Kidney (tissue), 14 donors: ENCODE data around the gene SLCO4A1. TPM values are rescaled to one million over a fixed set of nuclear protein-coding genes. Genes with fewer than 3 reads are reported as not detected.

Source experiments
- DNase-seq, 5 donors: peaks; one replicate each; pipeline ENCODE4 v3.0.0-alpha.2; 2013 to 2020
- FAIRE-seq: peaks from 2 replicates; lab custom pipeline; 2012; peaks lifted over from hg19 to GRCh38; lab: Jason Lieb, UNC
- H3K27ac ChIP-seq, 2 donors: one replicate each; pipeline ENCODE4 v1.7.0; 2013; ENCODE audit warnings: low read depth in 2 of 2, low read length in 2 of 2, inconsistent platforms in 1 of 2
- H3K27me3 ChIP-seq: one replicate; pipeline ENCODE4 v1.7.1; 2013; ENCODE audit warnings: low read length, inconsistent platforms; ENCODE audit not compliant: control insufficient read depth, insufficient read depth
- H3K36me3 ChIP-seq, 3 donors: one replicate each; pipeline versions ENCODE4 v1.7.0 to v1.7.1; 2013; ENCODE audit warnings: low read length in 3 of 3, control low read depth in 1 of 3, inconsistent platforms in 1 of 3; ENCODE audit not compliant: insufficient read depth in 3 of 3, control insufficient read depth in 2 of 3
- H3K4me1 ChIP-seq, 3 donors: one replicate each; pipeline versions ENCODE4 v1.7.0 to v1.7.1; 2013; ENCODE audit warnings: low read length in 3 of 3, inconsistent platforms in 1 of 3, low read depth in 1 of 3; ENCODE audit not compliant: control insufficient read depth in 2 of 3, insufficient read depth in 2 of 3
- H3K4me3 ChIP-seq, 3 donors: one replicate each; pipeline versions ENCODE4 v1.7.0 to v1.8.1; 2013; ENCODE audit warnings: low read length in 3 of 3, control low read depth in 1 of 3, inconsistent platforms in 1 of 3
- H3K9ac ChIP-seq, 3 donors: one replicate each; pipeline versions ENCODE4 v1.7.0 to v1.7.1; 2013; ENCODE audit warnings: low read length in 3 of 3, control low read depth in 1 of 3, inconsistent platforms in 1 of 3
- H3K9me3 ChIP-seq, 3 donors: one replicate each; pipeline versions ENCODE4 v1.7.0 to v1.7.1; 2013; ENCODE audit warnings: low read length in 3 of 3, control low read depth in 1 of 3, inconsistent platforms in 1 of 3; ENCODE audit not compliant: control insufficient read depth in 2 of 3, insufficient read depth in 1 of 3
- CTCF ChIP-seq: IDR thresholded peaks from 3 replicates; pipeline ENCODE4 v1.5.1; 2012; ENCODE audit warnings: mild to moderate bottlenecking, moderate library complexity, borderline replicate concordance; ENCODE audit not compliant: insufficient read depth; ENCODE audit errors: extremely low read depth
- intact Hi-C: fragments of 100-400 bp; cut with DNase I; formaldehyde crosslinking; loops from one replicate; pipeline ENCODE4 v1.11.1; 2022
- polyA plus RNA-seq: library from polyadenylated mRNA; stranded (reverse); fragments of 350-450 nt; fragmentation: Illumina TruSeq; extraction: RNeasy Lipid Tissue Mini Kit (QIAGEN cat#74804); gene quantifications from one replicate; pipeline ENCODE4 v1.2.3, GENCODE V29; 2014; ENCODE audit warnings: low read depth, low replicate concordance; ENCODE audit not compliant: insufficient read depth
- total RNA-seq: library from RNA; stranded (reverse); fragmentation: NEBNext Ultra II Directional; extraction: Animal tissue kit (Norgen Biotek cat#: 25700); gene quantifications from one replicate; pipeline ENCODE4 v1.2.1, GENCODE V29; 2021
- donor health status: control.
- donor health status: control.
- donor health status: control.
- donor health status: control.
- donor health status: control.
- donor health status: DM: yes; HTN: yes; CAD: no.
- donor health status: Normal renal cell carcinoma (clear cell type).

The SLCO4A1 gene
- total and polyA plus RNA-seq, 2 donors from 2014 or later = 12.4 to 80.3 TPM

DNA sequence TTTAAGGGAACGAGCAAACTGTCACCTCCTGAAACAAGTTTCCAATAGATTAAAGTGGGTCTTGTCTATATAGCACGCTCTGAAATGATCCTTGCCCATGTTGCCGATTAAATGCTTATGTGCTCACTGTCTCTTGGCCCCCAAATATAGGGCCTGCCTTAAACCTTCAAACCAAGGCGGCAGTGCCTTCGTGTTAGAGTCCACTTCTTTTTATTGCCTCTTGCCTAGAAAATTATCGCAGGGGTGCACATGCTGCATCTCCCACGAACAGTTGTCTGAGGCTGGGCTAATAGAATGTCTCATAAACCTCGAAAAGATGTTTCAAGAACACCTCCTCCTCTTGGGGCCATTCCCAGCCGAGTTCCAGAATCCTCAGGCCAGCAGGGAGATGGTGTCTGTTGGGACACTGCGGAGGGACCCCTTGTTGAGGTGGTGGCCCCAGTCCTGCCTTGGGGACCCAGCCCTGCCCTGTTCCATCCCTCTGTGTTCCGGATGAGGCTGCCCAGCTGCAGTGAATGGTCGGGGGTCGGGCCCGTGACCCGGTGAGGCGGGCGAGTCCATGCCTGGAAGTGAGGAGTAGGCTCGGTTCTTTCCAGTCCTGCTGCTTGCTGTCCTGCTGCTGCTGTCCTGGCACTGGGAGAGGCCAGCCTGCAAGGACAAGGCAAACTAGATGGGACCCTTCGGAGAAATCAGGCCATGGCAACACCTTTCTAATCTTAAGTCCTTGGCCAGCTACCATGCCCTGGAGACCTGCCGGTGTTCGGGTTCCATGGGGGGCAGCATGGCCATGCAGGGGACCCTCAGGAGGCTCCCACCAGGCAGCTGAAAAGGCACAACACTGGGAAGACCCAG lies 34.7 kb upstream of the SLCO4A1 start:
- FAIRE-seq = no peak

GRCh38 chr20:62608218-62608565 lies 34.1 kb upstream of the SLCO4A1 start:
- no peak for TF ChIP-seq CTCF
- H3K4me3 ChIP-seq = no peak overlapping the region
- no peak overlapping the region for H3K27ac ChIP-seq
- no peaks in the 10 kb centered on the region for H3K27me3 ChIP-seq
- H3K9me3 ChIP-seq = no peaks in the 10 kb centered on the region
- intact Hi-C loops = no loop called here
- DNase-seq (peak in 1 of 5 donors; percentile 50), FAIRE-seq (no peak)
- no peak overlapping the region for H3K9ac ChIP-seq
- no peaks in the 10 kb centered on the region for H3K36me3 ChIP-seq
- H3K4me1 ChIP-seq = peaks cover 0 to 24% (median 7%) of the 10 kb centered on the region in 3 donors

More for the DNA sequence above, 34.7 kb upstream of the SLCO4A1 start:
- no peaks in the 10 kb centered on the region for H3K27me3 ChIP-seq
- H3K27ac ChIP-seq = no peak overlapping the region
- peak in 1 of 5 donors; percentile 71 for DNase-seq
- no peaks in the 10 kb centered on the region for H3K9me3 ChIP-seq
- peaks cover 0 to 26% (median 7%) of the 10 kb centered on the region in 3 donors for H3K4me1 ChIP-seq
- intact Hi-C loops = no loop called here
- H3K36me3 ChIP-seq = no peaks in the 10 kb centered on the region
- no peak overlapping the region for H3K9ac ChIP-seq
- no peak for TF ChIP-seq CTCF
- H3K4me3 ChIP-seq = no peak overlapping the region

DNA sequence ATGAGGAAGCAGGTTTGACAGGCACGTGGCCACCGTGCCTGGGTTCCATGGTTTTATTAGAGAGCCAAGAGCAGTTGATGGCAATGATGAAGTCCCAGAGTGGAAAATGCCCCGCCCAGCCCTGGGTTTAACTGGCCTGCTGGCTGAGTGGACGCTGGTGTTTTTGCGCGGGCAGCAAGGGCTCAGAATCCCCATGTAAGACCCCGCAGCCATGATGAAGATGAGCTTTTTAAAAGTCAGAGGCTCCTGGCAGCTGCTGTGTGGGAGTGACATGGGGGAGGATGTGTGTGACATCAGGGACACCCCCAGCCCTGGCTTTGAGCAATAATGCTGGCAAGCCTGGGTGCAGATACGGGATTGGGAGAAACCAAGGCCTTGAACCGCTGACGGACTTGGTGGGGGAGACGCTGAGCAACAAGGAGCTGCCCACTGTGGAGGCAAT lies 33.0 kb upstream of the SLCO4A1 start:
- intact Hi-C loops = no loop called here
- Histone ChIP-seq H3K9ac (no peak overlapping the region), H3K9me3 (no peaks in the 10 kb centered on the region), H3K4me1 (peaks cover 0 to 15% (median 7%) of the 10 kb centered on the region in 3 donors), H3K27me3 (no peaks in the 10 kb centered on the region), H3K36me3 (no peaks in the 10 kb centered on the region), H3K4me3 (no peak overlapping the region), H3K27ac (no peak overlapping the region)
- FAIRE-seq (no peak), DNase-seq (peak in 4 of 5 donors; percentile 50 to 65 (median 61))
- no peak for TF ChIP-seq CTCF
